IMR-90 (cell line): ENCODE data around the gene SH3RF1.

ENCODE experiments used
- CEBPB ChIP-seq: IDR thresholded peaks from 2 replicates; pipeline ENCODE4 v1.6.1; 2012; ENCODE audit warnings: low read depth, low read length, improper control_type of control experiment
- CTCF ChIP-seq: conservative IDR thresholded peaks from 2 replicates; pipeline ENCODE4 v1.5.1; 2012; ENCODE audit warnings: mild to moderate bottlenecking, low read depth, low read length, improper control_type of control experiment
- MAZ ChIP-seq: IDR thresholded peaks from 2 replicates; pipeline ENCODE4 v1.6.1; 2012; ENCODE audit warnings: low read depth, mild to moderate bottlenecking, low read length, improper control_type of control experiment, moderate library complexity, borderline replicate concordance
- POLR2A ChIP-seq: IDR thresholded peaks from 2 replicates; pipeline ENCODE4 v1.6.1; 2012; ENCODE audit warnings: mild to moderate bottlenecking, low read depth, low read length
- RAD21 ChIP-seq: IDR thresholded peaks from 2 replicates; pipeline ENCODE4 v1.6.1; 2012; ENCODE audit warnings: low read length, improper control_type of control experiment
- RFX5 ChIP-seq: IDR thresholded peaks from 2 replicates; pipeline ENCODE4 v1.8.0; 2012; ENCODE audit warnings: low read depth, mild to moderate bottlenecking, low read length, moderate library complexity
- USF2 ChIP-seq: fragments of 150-350 bp; IDR thresholded peaks from 2 replicates; pipeline ENCODE4 v1.6.1; 2017; ENCODE audit warnings: mild to moderate bottlenecking, antibody characterized with exemption, low read length, low read depth

GRCh38 chr4:169256101-169256612 lies 14.6 kb downstream of the SH3RF1 start:
- TF ChIP-seq MAZ (no peak), CTCF (no peak), RFX5 (no peak), POLR2A (no peak), CEBPB (no peak), RAD21 (no peak), USF2 (no peak)
